ENCODE data around the gene NEGR1. TPM values are rescaled to one million over a fixed set of nuclear protein-coding genes. Genes with fewer than 3 reads are reported as not detected.

NEGR1 gene
- total and polyA plus RNA-seq, 2 experiments from 2014 or later, result 0.57 to 0.94 TPM

- TF ChIP-seq POLR2AphosphoS5 (IDR thresholded peaks at IDR 0.05; ENCODE audit: low read depth) (no peak), ZNF114 (CRISPR knock-in tag; IDR thresholded peaks at IDR 0.05) (no peak), ZNF462 (CRISPR knock-in tag; IDR thresholded peaks at IDR 0.05) (no peak), CTCF (conservative IDR thresholded peaks at IDR 0.05; ENCODE audit: low read depth in 2 of 2) (no peak), CREB1 (CRISPR knock-in tag; IDR thresholded peaks at IDR 0.05; ENCODE audit: low read depth) (no peak), NANOG (IDR thresholded peaks at IDR 0.05; ENCODE audit: borderline replicate concordance) (no peak), EZH2phosphoT487 (IDR thresholded peaks at IDR 0.05; ENCODE audit: unreplicated experiment) (no peak), JUNB (IDR thresholded peaks at IDR 0.05; ENCODE audit: unreplicated experiment) (no peak), EZH2 (IDR thresholded peaks at IDR 0.05; ENCODE audit: low read depth, unreplicated experiment) (no peak), STAT1 (IDR thresholded peaks at IDR 0.05; ENCODE audit: unreplicated experiment) (no peak), ETS1 (IDR thresholded peaks at IDR 0.05) (no peak), ZNF331 (CRISPR knock-in tag; IDR thresholded peaks at IDR 0.05; ENCODE audit: low read depth) (no peak), REST (IDR thresholded peaks at IDR 0.05; ENCODE audit: unreplicated experiment) (no peak)
- Histone ChIP-seq H3K9me2 (ENCODE audit: insufficient read depth) (no peaks in the 10 kb centered on the region), H3K4me2 (no peak overlapping the region), H3K79me2 (replicated peaks; ENCODE audit: insufficient read depth) (no peaks in the 10 kb centered on the region), H4K20me1 (replicated peaks; ENCODE audit: insufficient read depth) (no peaks in the 10 kb centered on the region), H3K27ac (ENCODE audit: low read depth) (no peak overlapping the region), H3K4me1 (ENCODE audit: insufficient read depth) (no peaks in the 10 kb centered on the region), H2AFZ (no peak overlapping the region), H3K36me3 (ENCODE audit: insufficient read depth) (no peaks in the 10 kb centered on the region), H3K27me3 (ENCODE audit: insufficient read depth) (no peaks in the 10 kb centered on the region), H3F3A (replicated peaks; ENCODE audit: low read depth) (no peaks in the 10 kb centered on the region), H3K4me3 (no peak overlapping the region)
- H3K4me3 Mint-ChIP-seq, result no peak overlapping the region
- H3K36me3 Mint-ChIP-seq (ENCODE audit: low read depth), result no peaks in the 10 kb centered on the region
- no peak for DNase-seq (ENCODE audit: low spot score)
- no peak for ATAC-seq
- no peaks in the 10 kb centered on the region for H3K9me3 Mint-ChIP-seq
- H3K4me1 Mint-ChIP-seq, result no peaks in the 10 kb centered on the region; the same call in 2 of the 3 replicates
- no peak overlapping the region for H3K27ac Mint-ChIP-seq
- H3K27me3 Mint-ChIP-seq (ENCODE audit: insufficient read depth, low read depth, poor library complexity), result no peaks in the 10 kb centered on the region
These were observed 595.0 kb downstream of the NEGR1 start for GRCh38 chr1:71687376-71687775.

All from GM23338 (cell line).